HUES48 (cell line): Measurements from ENCODE around the gene FHIP1B.
"Not testable (repeated sequence)": the region's sequence is repeated elsewhere in the genome, so short reads cannot be mapped to it uniquely, and the experiment has no call there.

Source experiments
- H3K27ac ChIP-seq: one replicate; pipeline ENCODE4 v1.7.0; 2013; ENCODE audit warnings: low read depth, low read length, inconsistent platforms
- H3K27me3 ChIP-seq: 2 replicates; pipeline ENCODE4 v1.6.1; 2013; ENCODE audit warnings: mild to moderate bottlenecking, low read length; ENCODE audit not compliant: control insufficient read depth, insufficient read depth
- H3K36me3 ChIP-seq: 2 replicates; pipeline ENCODE4 v1.6.1; 2013; ENCODE audit warnings: low read length; ENCODE audit not compliant: control insufficient read depth, insufficient read depth
- H3K4me1 ChIP-seq: 2 replicates; pipeline ENCODE4 v1.6.1; 2013; ENCODE audit warnings: mild to moderate bottlenecking, low read length; ENCODE audit not compliant: control insufficient read depth, insufficient read depth
- H3K4me3 ChIP-seq: 2 replicates; pipeline ENCODE4 v1.5.1; 2013; ENCODE audit warnings: mild to moderate bottlenecking, low read depth, low read length
- H3K9ac ChIP-seq: 2 replicates; pipeline ENCODE4 v1.6.1; 2013; ENCODE audit warnings: mild to moderate bottlenecking, low read depth, low read length, moderate library complexity
- H3K9me3 ChIP-seq: 2 replicates; pipeline ENCODE4 v1.6.1; 2013; ENCODE audit warnings: low read length; ENCODE audit not compliant: control insufficient read depth, insufficient read depth

FHIP1B gene

DNA sequence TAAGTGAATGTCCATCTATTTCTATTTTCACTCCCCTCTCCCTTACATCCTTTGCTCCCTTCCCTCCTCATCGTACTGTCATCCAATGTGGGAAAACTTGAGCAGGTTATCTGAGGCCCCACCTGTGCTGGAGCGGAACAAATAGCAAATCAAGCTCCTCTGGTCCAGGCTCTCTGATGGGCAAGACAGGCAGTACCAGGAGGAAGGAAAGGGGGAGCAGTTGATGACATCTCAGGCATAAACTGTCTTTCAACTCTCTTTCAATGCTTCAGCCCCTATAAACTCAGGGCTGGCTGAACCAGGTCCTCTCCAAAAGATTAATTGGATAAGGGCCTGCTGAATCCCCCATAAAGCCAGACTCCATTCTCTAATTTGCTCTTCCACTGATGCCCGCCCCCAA is 23.7 kb upstream of the FHIP1B start:
- Histone ChIP-seq H3K4me1 (peaks cover 13% of the 10 kb centered on the region), H3K9me3 (no peaks in the 10 kb centered on the region), H3K9ac (no peak overlapping the region), H3K4me3 (no peak overlapping the region), H3K36me3 (no peaks in the 10 kb centered on the region), H3K27ac (no peak overlapping the region), H3K27me3 (peaks cover 87% of the 10 kb centered on the region)

DNA sequence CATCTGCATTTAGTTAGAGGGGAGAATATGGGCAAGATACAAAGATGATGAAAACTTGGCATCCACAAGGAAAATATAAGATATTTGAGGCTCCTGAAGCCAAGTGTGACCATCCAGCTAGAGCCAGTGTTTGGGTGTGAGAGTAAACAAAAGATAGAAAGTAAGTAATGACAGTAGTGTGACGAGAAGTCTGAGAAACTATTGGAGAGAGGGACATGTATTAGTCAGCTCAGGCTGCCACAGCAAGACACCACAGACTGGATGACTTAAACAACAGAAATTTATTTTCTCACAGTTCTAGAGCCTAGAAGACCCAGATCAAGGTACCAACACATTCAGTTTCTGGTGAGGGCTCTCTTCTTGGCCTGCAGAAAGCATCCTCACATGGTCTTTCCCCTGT is 18.8 kb upstream of the FHIP1B start:
- no peak overlapping the region for H3K9ac ChIP-seq
- H3K27ac ChIP-seq: no peak overlapping the region
- no peaks in the 10 kb centered on the region for H3K9me3 ChIP-seq
- H3K4me3 ChIP-seq: no peak overlapping the region
- no peaks in the 10 kb centered on the region for H3K36me3 ChIP-seq
- 0 out of 2 replicates have a peak, but pooled peaks cover 6% of the 10 kb centered on the region for H3K4me1 ChIP-seq
- H3K27me3 ChIP-seq: peaks cover 40% of the 10 kb centered on the region

DNA sequence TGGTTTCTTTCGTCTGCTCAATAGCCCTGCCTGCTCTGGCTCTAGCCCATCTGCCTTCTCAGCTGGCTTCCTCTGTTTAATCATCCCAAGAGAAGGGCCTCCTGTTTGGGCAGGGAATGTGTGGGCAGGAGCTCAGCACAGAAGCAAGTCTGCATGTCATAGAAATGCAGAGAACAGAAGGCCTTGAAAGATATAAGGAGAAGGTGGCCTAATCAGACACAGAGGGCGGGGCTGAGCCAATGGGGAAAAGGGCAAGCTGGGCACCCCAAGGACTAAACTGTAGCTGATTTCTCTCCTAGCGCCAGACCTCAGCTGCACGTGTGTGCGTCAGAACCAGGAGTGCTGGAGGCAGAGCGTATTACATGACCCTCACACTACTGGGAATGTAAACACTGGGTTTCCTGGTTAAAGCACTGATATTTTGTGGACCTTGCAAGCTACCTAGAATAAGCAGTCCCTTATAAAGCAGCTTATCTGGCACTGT is 17.6 kb upstream of the FHIP1B start:
- no peaks in the 10 kb centered on the region for H3K36me3 ChIP-seq
- H3K4me1 ChIP-seq: 0 out of 2 replicates have a peak, but pooled peaks cover 6% of the 10 kb centered on the region
- H3K4me3 ChIP-seq: no peak overlapping the region
- no peak overlapping the region for H3K27ac ChIP-seq
- H3K9ac ChIP-seq: no peak overlapping the region
- H3K27me3 ChIP-seq: peaks cover 28% of the 10 kb centered on the region
- H3K9me3 ChIP-seq: no peaks in the 10 kb centered on the region

DNA sequence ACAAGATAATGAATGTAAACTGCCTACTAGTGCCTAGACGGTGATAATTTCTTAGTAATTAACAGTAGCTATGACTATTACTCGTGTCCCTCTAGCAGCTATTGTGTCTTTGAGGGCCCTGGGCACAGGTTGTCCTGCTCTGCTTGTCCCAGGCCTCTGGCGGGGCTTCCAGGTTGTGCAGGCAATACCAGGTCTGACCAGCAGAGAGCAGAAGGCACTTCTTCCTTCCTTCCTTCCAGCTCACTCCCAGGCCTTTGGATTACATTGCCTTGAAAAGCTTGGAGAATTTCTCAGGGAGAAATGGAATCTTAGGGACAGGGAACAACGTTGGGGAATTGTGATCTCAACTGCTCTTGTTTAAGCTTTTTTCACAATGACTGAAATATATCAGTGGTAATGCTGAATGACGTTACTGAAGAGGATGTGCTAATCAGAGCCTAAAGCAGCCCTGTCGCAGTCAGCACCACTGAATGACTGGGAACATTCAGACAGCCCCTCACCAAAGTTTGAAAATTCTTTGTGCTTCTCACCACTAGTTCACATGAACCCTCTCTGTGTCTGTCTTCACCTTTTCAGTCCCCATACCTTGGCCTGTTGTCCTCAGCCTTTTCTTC is 16.8 kb upstream of the FHIP1B start:
- peaks cover 20% of the 10 kb centered on the region for H3K27me3 ChIP-seq
- H3K4me3 ChIP-seq: no peak overlapping the region
- no peaks in the 10 kb centered on the region for H3K9me3 ChIP-seq
- 0 out of 2 replicates have a peak, but pooled peaks cover 6% of the 10 kb centered on the region for H3K4me1 ChIP-seq
- H3K27ac ChIP-seq: no peak overlapping the region
- no peak overlapping the region for H3K9ac ChIP-seq
- no peaks in the 10 kb centered on the region for H3K36me3 ChIP-seq

DNA sequence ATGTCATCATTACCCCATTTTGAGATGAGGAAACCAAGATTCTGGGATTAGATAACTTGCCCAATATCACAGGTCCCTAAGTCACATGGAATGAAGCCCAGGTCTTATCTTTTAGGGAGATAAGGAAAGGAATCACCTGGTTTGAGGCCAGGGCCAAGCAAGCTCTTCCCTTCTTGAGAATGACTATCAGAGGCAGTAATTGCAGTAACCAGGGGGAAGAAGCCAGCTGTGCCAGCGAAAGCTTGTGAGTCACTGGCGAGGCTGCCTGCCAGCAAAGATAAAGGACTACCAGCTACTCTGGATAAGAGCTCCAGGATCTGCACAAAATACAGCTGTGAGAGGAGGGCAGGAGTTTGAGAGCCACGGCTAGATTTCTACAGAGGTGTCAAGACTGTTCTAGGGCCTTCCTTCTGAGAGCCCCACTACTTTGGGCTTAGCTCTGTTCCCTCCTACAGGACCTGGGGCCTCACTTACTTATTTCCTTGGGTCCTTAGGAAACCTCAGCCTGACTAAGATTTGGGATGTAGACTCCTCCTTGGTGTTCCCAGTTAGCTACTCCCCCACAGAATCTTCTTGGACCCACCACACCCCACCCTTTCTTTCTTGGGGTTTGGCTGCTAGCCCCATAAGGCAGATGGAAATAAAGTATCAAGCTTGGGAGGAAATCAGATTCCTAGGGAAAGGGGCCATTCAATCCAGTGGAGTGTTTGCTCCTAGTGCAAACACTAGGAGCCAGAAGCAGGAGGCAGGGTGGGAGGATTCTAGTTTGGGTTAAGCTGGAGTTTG is 15.5 kb upstream of the FHIP1B start:
- Histone ChIP-seq H3K9me3 (no peaks in the 10 kb centered on the region), H3K4me3 (no peak overlapping the region), H3K27me3 (peaks cover 7% of the 10 kb centered on the region; the same call in 1 of the 2 replicates), H3K27ac (no peak overlapping the region), H3K36me3 (no peaks in the 10 kb centered on the region), H3K9ac (no peak overlapping the region), H3K4me1 (0 out of 2 replicates have a peak, but pooled peaks cover 6% of the 10 kb centered on the region)

DNA sequence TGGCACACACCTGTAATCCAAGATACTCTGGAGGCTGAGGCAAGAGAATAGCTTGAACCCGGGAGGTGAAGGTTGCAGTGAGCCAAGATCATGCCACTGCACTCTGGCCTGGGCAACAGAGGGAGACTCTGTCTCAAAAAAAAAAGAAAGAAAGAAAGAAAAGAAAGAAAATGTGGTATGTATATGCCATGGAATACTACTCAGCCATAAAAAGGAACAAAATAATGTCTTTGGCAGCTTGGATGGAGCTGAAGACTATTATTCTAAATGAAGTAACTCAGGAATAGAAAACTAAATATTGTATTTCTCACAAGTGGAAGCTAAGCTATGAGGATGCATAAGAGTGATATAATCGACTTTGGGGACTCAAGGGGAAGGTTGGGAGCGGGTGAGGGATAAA is 14.5 kb upstream of the FHIP1B start:
- H3K36me3 ChIP-seq, H3K4me1 ChIP-seq, H3K9ac ChIP-seq, H3K27ac ChIP-seq, H3K9me3 ChIP-seq, H3K4me3 ChIP-seq, H3K27me3 ChIP-seq: not testable (repeated sequence)

DNA sequence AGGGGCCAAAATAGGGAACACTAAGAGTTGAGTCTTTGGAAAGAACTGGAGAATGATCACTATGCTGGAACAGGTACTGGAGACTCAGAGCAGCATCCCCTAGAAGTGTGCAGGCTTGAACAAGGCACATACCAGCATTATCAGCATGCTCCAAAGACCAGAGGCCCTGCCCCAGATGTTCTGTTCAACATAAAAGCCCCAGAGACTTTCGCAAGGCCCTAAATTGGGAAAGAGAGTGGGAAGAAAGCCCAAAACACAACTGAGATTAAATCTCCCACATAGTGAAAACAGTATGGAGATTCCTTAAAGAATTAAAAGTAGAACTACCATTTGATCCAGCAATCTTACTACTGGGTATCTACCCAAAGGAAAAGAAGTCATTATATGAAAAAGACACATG is 13.8 kb upstream of the FHIP1B start:
- no peak overlapping the region for H3K9ac ChIP-seq
- no peak overlapping the region for H3K27ac ChIP-seq
- 0 out of 2 replicates have a peak, but pooled peaks cover 6% of the 10 kb centered on the region for H3K4me1 ChIP-seq
- H3K27me3 ChIP-seq: no peaks in the 10 kb centered on the region; the same call in 1 of the 2 replicates
- H3K4me3 ChIP-seq: no peak overlapping the region
- H3K36me3 ChIP-seq: no peaks in the 10 kb centered on the region
- no peaks in the 10 kb centered on the region for H3K9me3 ChIP-seq

DNA sequence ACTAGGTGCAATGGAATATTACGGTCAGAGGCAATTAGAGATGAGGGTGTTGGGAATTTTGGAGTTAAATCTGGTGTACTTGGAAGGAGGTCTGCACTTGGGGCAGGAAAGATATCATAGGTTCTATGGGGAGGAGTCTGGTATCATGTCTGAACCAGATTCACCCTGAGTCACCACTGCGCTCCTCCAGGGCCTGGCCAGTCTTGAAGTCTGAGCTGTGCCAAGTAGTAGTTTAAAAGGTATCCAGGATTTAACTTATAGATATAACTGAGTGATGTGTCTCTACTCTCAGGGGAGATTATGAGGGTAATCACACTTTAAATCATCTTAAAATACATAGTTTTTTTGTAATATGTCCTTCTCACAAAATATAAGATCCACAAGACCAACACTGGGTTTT is 11.1 kb upstream of the FHIP1B start:
- Histone ChIP-seq H3K9ac (no peak overlapping the region), H3K27ac (no peak overlapping the region), H3K9me3 (no peaks in the 10 kb centered on the region), H3K36me3 (no peaks in the 10 kb centered on the region), H3K4me1 (no peaks in the 10 kb centered on the region), H3K27me3 (no peaks in the 10 kb centered on the region), H3K4me3 (no peak overlapping the region)

DNA sequence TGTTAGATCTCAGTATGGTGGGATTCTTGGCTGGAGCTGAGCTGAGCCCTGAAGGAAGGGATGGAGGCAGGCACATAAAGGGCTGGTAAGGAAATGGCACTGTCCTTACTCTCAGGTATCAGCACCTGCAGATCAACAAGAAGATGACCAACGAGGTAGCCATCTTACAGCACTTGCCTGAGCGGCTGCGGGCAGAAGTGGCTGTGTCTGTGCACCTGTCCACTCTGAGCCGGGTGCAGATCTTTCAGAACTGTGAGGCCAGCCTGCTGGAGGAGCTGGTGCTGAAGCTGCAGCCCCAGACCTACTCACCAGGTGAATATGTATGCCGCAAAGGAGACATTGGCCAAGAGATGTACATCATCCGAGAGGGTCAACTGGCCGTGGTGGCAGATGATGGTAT is 6.9 kb upstream of the FHIP1B start:
- Histone ChIP-seq H3K27ac (no peak overlapping the region), H3K36me3 (no peaks in the 10 kb centered on the region), H3K4me1 (no peaks in the 10 kb centered on the region), H3K4me3 (no peak overlapping the region), H3K27me3 (peaks cover 2% of the 10 kb centered on the region; the same call in 1 of the 2 replicates), H3K9me3 (no peaks in the 10 kb centered on the region), H3K9ac (no peak overlapping the region)

DNA sequence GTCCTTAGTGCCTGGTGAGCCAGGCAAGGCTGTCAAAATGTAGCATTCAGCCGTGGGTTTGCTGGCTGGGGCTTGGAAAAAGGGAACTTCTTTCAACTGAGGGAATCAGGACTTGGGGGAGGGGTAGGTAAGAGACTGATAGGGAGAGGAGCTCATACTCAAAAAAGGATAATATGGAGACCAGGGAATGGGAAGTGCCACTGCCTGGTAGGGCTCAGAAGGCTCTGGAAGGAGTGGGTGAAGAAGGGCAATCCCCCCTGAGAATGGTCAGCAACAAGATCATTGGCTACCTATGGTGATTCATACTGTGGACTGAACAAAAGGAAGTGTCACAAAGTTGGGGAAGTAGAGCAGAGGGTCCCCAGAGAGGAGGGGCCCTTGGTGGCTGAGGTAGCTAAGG is 6.3 kb upstream of the FHIP1B start:
- Histone ChIP-seq H3K4me1 (no peaks in the 10 kb centered on the region), H3K27ac (no peak overlapping the region), H3K27me3 (peaks cover 2% of the 10 kb centered on the region; the same call in 1 of the 2 replicates), H3K36me3 (no peaks in the 10 kb centered on the region), H3K9ac (no peak overlapping the region), H3K4me3 (no peak overlapping the region), H3K9me3 (no peaks in the 10 kb centered on the region)

DNA sequence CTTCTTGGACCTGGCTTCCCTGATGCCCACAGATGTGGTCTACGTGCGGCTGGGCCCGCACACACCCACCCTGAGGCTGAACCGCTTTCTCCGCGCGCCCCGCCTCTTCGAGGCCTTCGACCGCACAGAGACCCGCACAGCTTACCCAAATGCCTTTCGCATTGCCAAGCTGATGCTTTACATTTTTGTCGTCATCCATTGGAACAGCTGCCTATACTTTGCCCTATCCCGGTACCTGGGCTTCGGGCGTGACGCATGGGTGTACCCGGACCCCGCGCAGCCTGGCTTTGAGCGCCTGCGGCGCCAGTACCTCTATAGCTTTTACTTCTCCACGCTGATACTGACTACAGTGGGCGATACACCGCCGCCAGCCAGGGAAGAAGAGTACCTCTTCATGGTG is 5.7 kb upstream of the FHIP1B start:
- Histone ChIP-seq H3K27me3 (peaks cover 2% of the 10 kb centered on the region; the same call in 1 of the 2 replicates), H3K27ac (no peak overlapping the region), H3K4me3 (no peak overlapping the region), H3K9me3 (no peaks in the 10 kb centered on the region), H3K36me3 (no peaks in the 10 kb centered on the region), H3K4me1 (no peaks in the 10 kb centered on the region), H3K9ac (no peak overlapping the region)
